HG02763 (cell line): ENCODE data around the gene RASA1.

Experiments
- ATAC-seq: cut with Tn5 transposase; IDR thresholded peaks from one replicate; pipeline ENCODE4 v1.9.1; 2021; ENCODE audit warnings: mild to moderate bottlenecking, moderate library complexity; ENCODE audit not compliant: unreplicated experiment

The RASA1 gene

GRCh38 chr5:87359106-87359505, 91.4 kb downstream of the RASA1 start:
- ATAC-seq = no peak

DNA sequence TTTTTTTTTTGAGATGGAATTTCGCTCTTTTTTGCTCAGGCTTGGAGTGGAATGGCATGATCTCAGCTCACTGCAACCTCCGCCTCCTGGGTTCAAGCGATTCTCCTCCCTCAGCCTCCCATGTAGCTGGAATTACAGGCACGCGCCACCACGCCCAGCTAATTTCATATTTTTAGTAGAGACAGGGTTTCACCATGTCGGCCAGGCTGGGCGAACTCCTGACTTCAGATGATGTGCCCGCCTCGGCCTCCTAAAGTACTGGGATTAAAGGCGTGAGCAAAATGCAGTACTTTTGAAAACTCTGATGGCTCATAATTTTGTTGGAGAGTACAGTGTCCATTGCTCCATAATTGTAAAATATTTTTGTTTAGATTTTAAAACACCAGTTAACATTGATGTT, 92.4 kb downstream of the RASA1 start:
- no peak for ATAC-seq

DNA sequence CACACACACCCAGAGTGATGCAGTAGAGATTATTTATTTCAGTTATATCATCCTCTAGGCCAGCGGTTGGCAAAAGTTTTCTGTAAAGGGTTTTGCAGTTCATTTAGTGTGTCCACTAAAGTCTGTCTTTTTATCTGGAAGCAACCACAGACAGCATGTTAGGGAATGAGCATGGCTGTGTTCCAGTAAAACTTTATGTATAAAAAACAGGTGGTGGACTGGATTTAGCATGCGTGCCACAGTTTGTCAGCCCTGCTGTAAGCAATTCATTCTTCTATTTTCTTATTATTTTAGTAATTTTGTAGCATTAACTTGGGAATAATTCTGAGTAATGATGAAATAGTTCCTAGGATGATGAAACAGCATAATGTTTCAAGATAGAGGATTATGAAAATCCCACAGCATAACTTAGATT, 93.4 kb downstream of the RASA1 start:
- ATAC-seq = no peak

GRCh38 chr5:87361536-87362213, 94.0 kb downstream of the RASA1 start:
- no peak for ATAC-seq

DNA sequence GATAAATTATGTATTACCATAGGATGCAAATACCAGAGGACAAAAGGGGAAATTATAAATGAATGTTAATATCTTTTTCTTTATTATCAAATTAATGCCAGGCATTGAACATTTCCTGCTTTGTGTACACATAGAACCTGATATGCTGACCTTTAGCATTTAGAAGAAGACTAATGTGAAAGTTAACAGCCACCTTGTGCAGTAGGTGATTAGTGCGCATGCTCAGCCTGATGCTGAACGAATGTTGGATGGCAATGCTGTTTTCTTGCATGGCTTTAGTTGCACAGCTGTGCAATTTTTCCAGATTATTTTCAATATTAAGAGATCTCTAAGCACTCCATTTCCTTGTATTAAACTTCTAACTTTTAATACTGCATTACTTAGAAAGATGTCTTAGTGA, 99.6 kb downstream of the RASA1 start:
- ATAC-seq = no peak

GRCh38 chr5:87368601-87369000, 100.9 kb downstream of the RASA1 start:
- no peak for ATAC-seq

DNA sequence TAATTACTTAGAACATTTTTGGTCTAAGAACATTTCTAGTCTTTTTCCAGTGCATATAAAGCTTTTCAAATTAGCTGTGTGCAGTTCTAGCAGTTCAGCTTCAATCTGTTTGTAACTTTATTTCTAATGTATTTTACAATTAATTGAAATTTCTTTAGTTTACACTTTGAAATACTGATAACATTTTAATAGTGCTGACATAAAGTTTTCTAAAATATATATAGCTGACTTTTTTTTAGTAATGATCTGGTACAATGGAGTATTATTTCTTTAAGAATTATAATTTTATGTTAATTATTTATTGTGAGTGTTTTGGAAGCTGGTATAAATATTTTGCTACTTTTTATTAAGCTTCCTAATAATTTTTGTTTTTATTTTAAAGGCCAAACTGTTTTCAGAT, 101.7 kb downstream of the RASA1 start:
- ATAC-seq = no peak

- ATAC-seq = no peak
Observed at GRCh38 chr5:87372705-87373104, 105.0 kb downstream of the RASA1 start.

DNA sequence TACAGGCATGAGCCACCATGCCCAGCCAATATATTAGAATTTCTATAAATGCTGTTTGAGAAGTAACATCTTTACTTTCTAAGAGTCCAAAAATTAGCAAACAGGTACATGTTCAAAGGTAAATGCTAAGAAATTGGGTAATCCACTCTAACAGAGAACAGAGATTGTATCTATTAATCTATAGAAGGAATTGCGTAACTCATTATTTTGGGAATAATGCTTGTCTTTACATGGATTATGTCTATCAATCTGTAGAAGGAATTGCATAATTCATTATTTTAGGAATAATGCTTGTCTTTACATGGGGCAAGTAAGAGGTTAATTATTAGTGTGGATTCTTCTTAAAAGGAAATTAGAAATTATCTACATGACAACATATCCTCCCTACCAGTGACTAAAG, 114.5 kb downstream of the RASA1 start:
- no peak for ATAC-seq

DNA sequence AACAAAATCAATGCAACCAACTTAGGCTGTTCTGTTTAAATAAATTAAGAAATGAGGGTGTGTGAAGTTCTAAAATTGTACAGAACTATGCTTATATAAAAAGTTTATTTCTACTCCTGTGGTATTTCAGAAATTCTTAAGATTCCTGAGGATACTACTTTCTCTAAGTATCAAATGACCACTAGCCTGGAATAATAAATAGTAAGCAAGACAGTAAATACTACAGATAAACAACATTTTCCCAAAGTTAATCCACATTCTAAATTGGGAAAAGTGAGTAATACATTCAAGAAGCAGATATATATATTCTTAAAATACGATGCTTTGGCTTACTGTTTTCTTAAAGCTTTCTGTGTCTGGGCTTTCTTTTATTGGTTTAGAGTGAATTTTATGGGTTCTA, 115.5 kb downstream of the RASA1 start:
- no peak for ATAC-seq

DNA sequence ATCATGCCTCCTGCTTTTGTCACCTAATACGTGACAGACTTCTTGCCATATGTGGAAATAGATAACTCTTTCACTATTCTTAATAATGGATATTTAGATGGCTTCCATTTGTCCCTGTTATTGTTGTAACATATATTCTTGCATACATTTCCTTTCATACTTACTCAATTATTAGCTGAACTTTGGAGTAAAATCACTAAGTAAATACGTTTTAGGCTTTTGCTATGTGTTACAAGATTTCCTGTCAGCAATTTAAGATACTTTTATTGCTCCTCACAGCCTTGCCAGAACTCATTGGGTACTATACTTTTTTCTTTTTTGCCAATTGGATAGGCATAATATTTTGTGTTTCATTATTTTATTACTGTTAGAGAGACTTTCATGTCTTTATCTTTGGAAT, 118.1 kb downstream of the RASA1 start:
- no peak for ATAC-seq

DNA sequence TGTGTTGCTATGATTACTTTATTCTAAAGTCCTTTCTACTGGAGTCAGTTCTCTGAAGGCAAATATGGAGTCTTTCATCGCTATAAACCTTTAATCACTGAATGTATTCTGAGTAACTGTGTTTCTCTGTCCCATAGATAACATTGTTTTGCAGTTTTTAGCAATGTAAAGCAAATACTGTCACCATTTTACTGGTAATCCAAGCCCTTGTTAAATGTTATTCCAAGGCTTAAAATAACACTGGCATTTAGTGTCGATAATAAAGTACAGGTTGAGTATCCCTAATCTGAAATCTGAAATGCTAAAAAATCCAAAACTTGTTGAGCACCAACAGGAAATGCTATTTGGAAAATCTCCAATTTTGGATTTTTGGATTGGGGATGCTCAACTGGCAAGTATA, 120.4 kb downstream of the RASA1 start:
- no peak for ATAC-seq

GRCh38 chr5:87389296-87390034, 121.8 kb downstream of the RASA1 start:
- ATAC-seq = no peak

DNA sequence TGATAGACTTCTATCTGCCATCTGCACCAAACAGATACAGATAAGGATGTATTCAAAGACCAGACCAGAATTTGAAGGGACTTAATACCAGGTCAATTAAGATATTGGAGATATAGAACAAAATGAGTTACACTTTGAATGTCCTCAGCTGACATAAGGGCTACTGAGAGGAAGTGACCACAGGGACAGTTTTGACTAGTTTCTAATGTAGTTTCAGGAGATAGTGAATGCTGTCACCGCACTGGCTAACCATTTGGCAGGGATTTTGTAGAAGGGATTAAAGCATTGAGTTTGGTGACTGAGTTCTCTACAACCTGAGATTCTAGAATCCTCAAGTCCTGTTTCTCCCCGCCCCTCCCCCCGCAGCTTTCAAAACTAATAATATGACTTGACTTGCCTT, 122.4 kb downstream of the RASA1 start:
- ATAC-seq = no peak

DNA sequence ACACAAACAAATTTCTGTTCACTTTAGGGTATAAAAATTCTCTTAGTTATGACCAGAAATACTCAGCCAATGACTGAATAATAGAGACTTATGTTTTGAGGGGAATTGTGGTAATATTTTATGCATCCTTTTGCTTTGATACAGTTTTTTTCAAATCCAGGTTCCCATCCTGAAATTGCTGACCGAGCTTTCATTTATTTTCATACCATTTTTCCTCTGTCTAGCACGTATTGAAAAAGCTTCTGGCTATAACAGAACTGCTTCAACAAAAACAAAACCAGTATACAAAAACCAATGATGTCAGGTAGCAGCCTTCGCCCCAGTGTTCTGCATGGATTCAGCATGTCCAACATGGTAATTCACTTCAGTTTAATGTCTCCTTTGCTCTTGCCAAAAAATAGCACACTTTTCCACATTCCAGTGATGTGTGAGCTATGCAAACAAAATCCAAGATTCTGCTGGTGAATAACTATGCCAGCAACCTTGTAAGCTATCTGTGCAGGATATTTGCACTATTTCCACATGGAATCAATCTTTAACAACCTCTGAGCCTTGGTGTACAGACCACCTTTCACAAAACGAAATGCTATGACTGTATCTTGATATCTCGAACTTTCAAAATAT, 123.0 kb downstream of the RASA1 start:
- no peak for ATAC-seq

GRCh38 chr5:87392170-87392569, 124.5 kb downstream of the RASA1 start:
- no peak for ATAC-seq

DNA sequence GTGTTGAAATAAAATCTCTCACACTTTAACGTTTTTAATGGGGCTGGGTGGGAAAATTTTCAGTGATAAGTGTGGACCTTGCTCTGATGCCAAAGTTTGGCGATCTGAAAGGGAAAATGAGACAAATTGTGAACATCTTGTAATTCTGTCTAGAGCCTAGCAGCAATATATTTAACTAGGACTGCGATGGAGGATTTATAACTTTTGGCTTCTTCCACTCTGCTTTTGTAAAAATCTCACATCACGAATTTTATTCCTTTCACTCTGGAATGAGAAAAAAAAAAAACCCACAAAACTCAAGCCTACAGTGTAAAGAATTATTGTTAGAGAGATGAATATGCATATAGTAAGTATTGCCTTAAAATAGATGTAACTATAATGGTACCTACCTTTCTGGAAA, 125.1 kb downstream of the RASA1 start:
- ATAC-seq = no peak

DNA sequence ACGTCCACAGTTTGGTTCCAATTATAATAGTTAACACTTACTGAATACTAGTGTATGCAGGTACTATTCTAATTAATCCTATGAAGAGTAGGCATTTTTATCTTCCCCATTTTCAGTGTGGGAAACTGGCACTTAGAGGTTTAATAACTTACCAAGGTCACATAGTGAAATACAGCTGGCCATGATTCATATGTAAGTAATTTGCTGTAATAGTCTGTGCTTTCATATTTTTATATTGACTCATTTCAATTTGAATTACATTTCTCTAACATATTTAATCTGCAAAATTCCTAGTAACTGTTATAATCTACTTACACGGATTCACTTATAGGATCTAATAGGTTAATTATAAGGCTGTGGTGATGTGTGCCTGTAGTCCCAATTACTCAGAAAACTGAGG, 125.6 kb downstream of the RASA1 start:
- ATAC-seq = no peak

DNA sequence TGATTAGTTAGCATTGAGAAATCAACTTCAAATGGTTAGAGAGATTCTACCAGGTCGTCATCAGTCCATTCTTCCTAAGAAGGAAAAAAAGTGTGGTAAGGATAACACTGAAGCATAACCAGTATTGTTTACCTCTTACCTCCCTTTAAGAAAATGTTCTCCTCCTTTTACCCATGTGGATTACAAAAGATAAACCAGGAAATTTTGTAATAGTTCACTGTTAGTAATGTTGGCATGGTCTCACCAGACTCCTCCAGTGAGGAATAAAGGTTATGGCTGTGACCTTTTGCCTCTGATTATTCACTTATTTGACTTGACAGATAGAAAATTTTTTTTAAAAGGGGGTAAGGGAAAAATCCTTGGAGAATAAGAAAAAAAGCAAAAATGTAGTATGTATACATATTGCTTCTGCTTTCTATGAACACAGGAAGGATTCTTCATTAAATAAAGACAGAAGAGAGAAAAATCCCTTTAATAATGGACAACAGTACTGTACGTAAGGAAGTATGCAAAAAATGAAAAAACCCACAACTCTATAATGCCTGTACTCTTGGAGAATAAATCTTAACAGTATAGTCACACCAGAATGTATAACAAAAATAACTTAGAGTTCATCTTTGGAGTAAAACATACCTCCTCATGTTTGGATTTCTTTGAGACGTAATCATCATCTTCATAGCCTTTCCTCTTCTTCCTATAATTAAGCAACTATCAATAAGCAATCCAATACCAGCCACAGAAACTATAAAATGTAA, 126.9 kb downstream of the RASA1 start:
- ATAC-seq = no peak

DNA sequence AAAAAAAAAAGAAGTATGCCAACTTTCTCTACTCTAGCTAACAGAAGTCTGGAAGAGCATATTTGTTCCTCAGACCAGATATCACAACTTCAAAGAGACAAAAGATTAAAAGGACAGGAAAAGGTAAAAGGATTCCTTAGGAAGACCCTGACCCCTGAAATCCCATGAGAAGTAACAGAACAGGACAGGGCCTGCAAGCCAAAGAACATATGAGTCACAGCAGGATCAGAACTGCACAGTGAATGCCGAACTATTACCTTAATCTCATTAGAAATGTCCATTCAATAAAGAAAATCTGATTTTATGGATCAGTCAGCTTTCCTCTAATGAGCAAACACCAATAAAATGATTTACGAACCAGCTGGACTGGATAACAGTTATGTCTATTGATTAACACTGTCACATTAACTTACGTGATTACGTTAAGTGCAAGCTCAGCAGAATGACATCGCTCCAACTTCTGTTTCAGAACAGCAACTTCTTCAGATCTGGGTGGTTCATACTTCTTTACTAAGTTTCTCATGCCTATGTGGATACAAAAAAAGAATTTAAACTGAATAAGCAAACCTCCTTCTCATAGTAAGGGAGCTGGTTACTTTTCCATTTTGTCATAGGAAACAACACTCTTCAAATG, 131.4 kb downstream of the RASA1 start:
- no peak for ATAC-seq

- ATAC-seq = no peak
Observed at GRCh38 chr5:87399720-87400119, 132.0 kb downstream of the RASA1 start.
